Caco-2 (cell line): ENCODE data around the gene SMTNL1. TPM values are rescaled to one million over a fixed set of nuclear protein-coding genes. Genes with fewer than 3 reads are reported as not detected.

Experiments used
- BruUV-seq: library from RNA; stranded (reverse); fragments of 400-500 nt; replicated peaks from 2 replicates; lab custom pipeline; 2021; lab: Mats Ljungman, UMichigan
- CTCF ChIA-PET: fragments of 300-600 bp; sonication (Branson Sonifier 250); formaldehyde crosslinking; loops from one replicate; lab custom pipeline; 2022; ENCODE audit warnings: antibody characterized with exemption; lab: Charles Lee
- POLR2A ChIA-PET: fragments of 300-600 bp; sonication (Branson Sonifier 250); formaldehyde crosslinking; loops from one replicate; lab custom pipeline; 2022; ENCODE audit warnings: antibody characterized with exemption; lab: Charles Lee
- DNase-seq, 2 experiments: peaks; one replicate each; pipeline versions ENCODE4 v3.0.0 to v3.0.0-alpha.2; 2020 to 2022
- H3K27me3 ChIP-seq: replicated peaks from 2 replicates; pipeline ENCODE4 v1.6.0; 2011; ENCODE audit warnings: low read length; ENCODE audit not compliant: control insufficient read depth, insufficient read depth
- H3K36me3 ChIP-seq: 2 replicates; pipeline ENCODE4 v1.5.1; 2011; ENCODE audit warnings: low read length; ENCODE audit not compliant: control insufficient read depth, insufficient read depth
- H3K4me1 ChIP-seq: fragments of 250-450 bp; sonication (Bioruptor Pico); 2 replicates; pipeline ENCODE4 v1.5.1; 2020; ENCODE audit warnings: mild to moderate bottlenecking
- H3K4me3 ChIP-seq: 2 replicates; pipeline ENCODE4 v1.5.1; 2011; ENCODE audit warnings: low read depth, mild to moderate bottlenecking, control low read depth, low read length
- H3K9me3 ChIP-seq: fragments of 250-450 bp; sonication (Bioruptor Pico); 2 replicates; pipeline ENCODE4 v1.5.1; 2020; ENCODE audit warnings: mild to moderate bottlenecking, moderate library complexity
- H3K27ac Mint-ChIP-seq: one replicate; pipeline ENCODE4 v1.8.0; 2022; ENCODE audit warnings: mixed read lengths; ENCODE audit not compliant: unreplicated experiment
- H3K27me3 Mint-ChIP-seq: one replicate; pipeline ENCODE4 v1.8.0; 2022; ENCODE audit warnings: mixed read lengths; ENCODE audit not compliant: insufficient read depth, unreplicated experiment
- H3K36me3 Mint-ChIP-seq: one replicate; pipeline ENCODE4 v1.8.0; 2022; ENCODE audit warnings: mild to moderate bottlenecking, mixed read lengths; ENCODE audit not compliant: insufficient read depth, unreplicated experiment
- H3K4me1 Mint-ChIP-seq: one replicate; pipeline ENCODE4 v1.8.0; 2022; ENCODE audit warnings: low read depth, mixed read lengths; ENCODE audit not compliant: unreplicated experiment
- H3K4me3 Mint-ChIP-seq: one replicate; pipeline ENCODE4 v1.8.0; 2022; ENCODE audit warnings: mild to moderate bottlenecking, moderate library complexity, mixed read lengths; ENCODE audit not compliant: unreplicated experiment
- H3K9me3 Mint-ChIP-seq: one replicate; pipeline ENCODE4 v1.8.0; 2022; ENCODE audit warnings: mixed read lengths; ENCODE audit not compliant: unreplicated experiment
- CTCF ChIP-seq, 2 experiments: fragments of 200-600 bp in 1 of 2; IDR thresholded peaks; 1 replicate in 1 of 2; 2 replicates in 1 of 2; pipeline versions ENCODE4 v1.5.1 to v1.8.0; 2011 to 2022; ENCODE audit warnings: antibody characterized with exemption in 1 of 2, control low read depth in 1 of 2, inconsistent platforms in 1 of 2, low read depth in 1 of 2, low read length in 1 of 2, mild to moderate bottlenecking in 1 of 2, moderate library complexity in 1 of 2; ENCODE audit not compliant: insufficient read depth in 1 of 2, severe bottlenecking in 1 of 2, unreplicated experiment in 1 of 2
- intact Hi-C: fragments of 100-400 bp; cut with micrococcal nuclease; formaldehyde crosslinking; loops from one replicate; pipeline ENCODE4 v1.10.0; 2022; ENCODE audit not compliant: unreplicated experiment
- total RNA-seq: library from RNA; stranded (reverse); gene quantifications from 2 replicates; pipeline ENCODE4 v1.2.3, GENCODE V29; 2022

The SMTNL1 gene
- total RNA-seq, 1 experiment from 2014 or later, result 0.18 TPM

- Histone ChIP-seq H3K36me3 (no peaks in the 10 kb centered on the region), H3K4me1 (0 out of 2 replicates have a peak, but pooled peaks cover 5% of the 10 kb centered on the region), H3K4me3 (no peak overlapping the region), H3K9me3 (no peaks in the 10 kb centered on the region; the same call in none of the 2 replicates), H3K27me3 (no peaks in the 10 kb centered on the region)
- intact Hi-C loops, result no loop called here
- Mint-ChIP-seq H3K27me3 (no peaks in the 10 kb centered on the region), H3K27ac (no peak overlapping the region), H3K4me3 (no peak overlapping the region), H3K4me1 (no peaks in the 10 kb centered on the region), H3K36me3 (no peaks in the 10 kb centered on the region), H3K9me3 (no peaks in the 10 kb centered on the region)
- ChIA-PET CTCF (no interaction called here), POLR2A (no interaction called here)
- TF ChIP-seq CTCF (IDR thresholded peaks at IDR 0.05; ENCODE audit: insufficient read depth in 1 of 2, low read depth in 1 of 2, low read length in 1 of 2, severe bottlenecking in 1 of 2, unreplicated experiment in 1 of 2), result no peak
- DNase-seq, result no peak
- BruUV-seq, result no TSS peak
Observed at GRCh38 chr11:57586711-57587245, 49.4 kb downstream of the SMTNL1 start.

GRCh38 chr11:57588046-57588710 lies 50.8 kb downstream of the SMTNL1 start:
- no peak for DNase-seq
- Mint-ChIP-seq H3K9me3 (no peaks in the 10 kb centered on the region), H3K36me3 (no peaks in the 10 kb centered on the region), H3K27me3 (no peaks in the 10 kb centered on the region), H3K27ac (no peak overlapping the region), H3K4me1 (no peaks in the 10 kb centered on the region), H3K4me3 (no peak overlapping the region)
- no peaks in the 10 kb centered on the region for H3K36me3 ChIP-seq
- 0 out of 2 replicates have a peak, but pooled peaks cover 5% of the 10 kb centered on the region for H3K4me1 ChIP-seq
- intact Hi-C loops, result no loop called here
- POLR2A ChIA-PET, result no interaction called here
- no peaks in the 10 kb centered on the region for H3K27me3 ChIP-seq
- H3K4me3 ChIP-seq, result no peak overlapping the region
- no peak for TF ChIP-seq CTCF (IDR thresholded peaks at IDR 0.05; ENCODE audit: insufficient read depth in 1 of 2, low read depth in 1 of 2, low read length in 1 of 2, severe bottlenecking in 1 of 2, unreplicated experiment in 1 of 2)
- no peaks in the 10 kb centered on the region; the same call in none of the 2 replicates for H3K9me3 ChIP-seq
- BruUV-seq, result no TSS peak
- CTCF ChIA-PET, result no interaction called here

GRCh38 chr11:57596266-57596885 lies 59.0 kb downstream of the SMTNL1 start:
- DNase-seq, result no peak
- ChIA-PET POLR2A (no interaction called here), CTCF (no interaction called here)
- peaks cover 13% of the 10 kb centered on the region for H3K4me1 Mint-ChIP-seq
- no peaks in the 10 kb centered on the region for H3K9me3 Mint-ChIP-seq
- Histone ChIP-seq H3K9me3 (no peaks in the 10 kb centered on the region), H3K4me1 (peaks cover 12% of the 10 kb centered on the region), H3K27me3 (no peaks in the 10 kb centered on the region), H3K36me3 (no peaks in the 10 kb centered on the region), H3K4me3 (no peak overlapping the region)
- no peak overlapping the region for H3K27ac Mint-ChIP-seq
- no peaks in the 10 kb centered on the region for H3K27me3 Mint-ChIP-seq
- H3K4me3 Mint-ChIP-seq, result no peak overlapping the region
- no peaks in the 10 kb centered on the region for H3K36me3 Mint-ChIP-seq
- TF ChIP-seq CTCF (IDR thresholded peaks at IDR 0.05; ENCODE audit: insufficient read depth in 1 of 2, low read depth in 1 of 2, low read length in 1 of 2, severe bottlenecking in 1 of 2, unreplicated experiment in 1 of 2), result no peak
- intact Hi-C loops, result no loop called here
- BruUV-seq, result no TSS peak
